IPS-NIHi7 (cell line): ENCODE measurements around the gene CNTNAP2.
A peak's percentile ranks its signal among the peaks of the same experiment; 100 is the strongest.

Source experiments
- DNase-seq: peaks from one replicate; pipeline ENCODE4 v3.0.0; 2012; ENCODE audit warnings: mixed read lengths; ENCODE audit errors: extremely low spot score

Gene CNTNAP2

DNA sequence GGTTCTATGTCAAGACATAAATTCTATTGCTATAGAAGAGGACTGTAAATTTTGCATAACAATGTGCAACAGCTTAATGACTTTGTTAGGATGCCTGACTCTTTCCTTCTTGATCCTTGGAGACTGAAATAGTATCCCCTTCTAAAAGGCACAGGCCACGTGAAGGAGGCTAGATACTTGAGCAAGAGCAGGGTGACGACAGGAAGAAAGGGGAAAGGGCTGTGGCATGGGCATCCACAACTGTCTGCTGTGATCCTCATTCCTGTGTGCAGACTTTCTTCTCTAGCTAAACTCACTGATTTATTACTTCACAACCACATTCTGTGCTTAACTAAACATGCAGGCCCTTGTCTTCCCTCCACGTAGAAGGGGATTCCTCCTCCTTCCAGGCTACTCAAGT, 1362.2 kb downstream of the CNTNAP2 start:
- no peak for DNase-seq

DNA sequence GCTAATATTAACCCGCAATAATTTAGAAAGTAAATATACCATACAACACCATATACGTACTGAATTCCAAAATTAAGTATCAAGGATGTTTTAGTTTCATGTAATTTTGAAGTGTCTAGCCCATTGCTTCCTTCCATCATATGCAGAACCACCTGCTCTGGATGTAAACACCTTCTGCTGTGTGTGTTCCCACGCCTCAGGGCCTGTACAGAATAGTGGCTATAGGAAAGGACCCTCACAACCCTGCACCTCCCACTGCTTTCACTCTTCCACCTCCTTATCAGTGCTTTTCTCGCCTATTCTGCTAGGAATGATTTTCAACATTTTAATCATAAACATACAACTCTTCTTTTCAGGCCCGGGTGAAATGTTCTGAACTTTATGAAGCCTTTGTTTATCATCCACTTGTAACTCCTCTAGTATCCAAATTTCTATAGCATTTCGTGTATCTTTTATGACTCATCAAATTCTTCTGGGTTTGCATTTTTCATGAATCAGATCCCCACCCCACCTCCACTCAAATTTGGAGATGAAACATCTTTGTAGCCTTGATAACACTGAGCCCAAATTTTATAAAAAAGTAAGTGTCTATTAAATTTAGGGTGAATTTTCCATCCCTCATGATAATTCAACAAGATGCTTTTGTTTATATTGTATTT, 1367.2 kb downstream of the CNTNAP2 start:
- DNase-seq, result no peak

DNA sequence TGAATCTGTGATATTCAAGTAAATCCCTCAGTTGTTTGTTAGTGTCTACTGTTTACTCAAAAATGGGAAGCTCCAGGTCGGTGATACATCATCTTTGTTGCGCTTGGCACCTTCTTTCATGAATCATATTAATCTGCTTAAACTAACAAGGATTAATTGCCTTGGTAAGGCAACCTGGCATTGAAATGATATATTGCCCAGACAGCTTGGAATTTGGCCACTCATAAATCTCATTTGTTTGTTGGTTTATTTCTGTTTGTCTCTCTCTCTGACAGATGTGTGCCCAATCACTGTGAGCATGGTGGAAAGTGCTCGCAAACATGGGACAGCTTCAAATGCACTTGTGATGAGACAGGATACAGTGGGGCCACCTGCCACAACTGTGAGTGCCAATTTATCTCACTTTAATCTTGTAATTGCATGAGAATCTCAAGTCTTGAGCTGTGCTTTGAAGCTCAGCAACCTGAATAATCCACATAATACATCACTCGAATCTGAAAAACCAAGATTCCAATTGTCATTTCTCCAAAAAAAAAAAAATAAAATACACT, 1369.1 kb downstream of the CNTNAP2 start:
- no peak for DNase-seq

- DNase-seq, result no peak
These were observed 1376.0 kb downstream of the CNTNAP2 start for GRCh38 chr7:147492606-147493005.

DNA sequence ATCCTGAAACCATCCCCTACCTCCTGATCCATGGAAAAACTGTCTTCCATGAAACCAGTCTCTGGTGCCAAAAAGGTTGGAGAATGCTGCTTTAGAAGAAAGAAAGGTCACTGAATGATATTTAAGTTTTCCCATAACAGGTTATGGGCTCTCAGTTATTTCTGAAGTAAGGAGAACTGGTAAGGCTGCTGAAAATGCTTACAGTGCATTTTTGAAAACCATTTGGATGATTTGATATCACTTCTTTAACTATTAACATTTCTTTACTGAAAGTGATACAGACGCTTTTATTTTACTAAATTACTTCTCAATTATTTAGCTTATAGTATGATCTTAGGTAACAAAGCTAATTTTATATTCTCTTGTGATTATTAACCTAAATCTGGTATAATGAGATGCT, 1379.6 kb downstream of the CNTNAP2 start:
- DNase-seq, result no peak

GRCh38 chr7:147497246-147497645, 1380.6 kb downstream of the CNTNAP2 start:
- no peak for DNase-seq

GRCh38 chr7:147498081-147498480, 1381.5 kb downstream of the CNTNAP2 start:
- DNase-seq, result no peak

DNA sequence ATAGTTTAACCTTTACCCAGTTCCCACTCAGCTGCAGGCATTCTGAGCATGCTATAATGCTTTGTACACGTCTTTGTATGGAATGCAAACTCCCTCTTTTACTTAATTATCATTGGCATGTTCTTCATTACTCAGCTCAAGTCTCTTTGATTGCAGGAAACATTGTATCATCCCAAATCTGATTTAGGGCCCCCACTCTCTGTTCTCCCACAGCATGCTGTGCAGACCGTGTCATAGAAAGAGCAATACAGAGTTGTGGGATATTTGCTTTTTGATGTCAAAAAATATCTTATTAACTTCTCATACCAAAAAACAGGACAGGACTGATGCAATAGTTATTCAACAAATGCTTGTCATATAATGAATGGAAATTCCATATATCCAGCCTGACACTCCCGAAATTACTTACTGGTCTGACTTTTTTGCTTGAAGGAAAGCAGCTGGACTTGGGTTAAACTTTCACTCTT, 1392.5 kb downstream of the CNTNAP2 start:
- no peak for DNase-seq

- no peak for DNase-seq
These were observed 1393.1 kb downstream of the CNTNAP2 start for GRCh38 chr7:147509541-147510200.

GRCh38 chr7:147510201-147510542, 1393.6 kb downstream of the CNTNAP2 start:
- no peak for DNase-seq

GRCh38 chr7:147510923-147511322, 1394.3 kb downstream of the CNTNAP2 start:
- no peak for DNase-seq

- DNase-seq, result no peak
These were observed 1396.8 kb downstream of the CNTNAP2 start for GRCh38 chr7:147513451-147513850.

DNA sequence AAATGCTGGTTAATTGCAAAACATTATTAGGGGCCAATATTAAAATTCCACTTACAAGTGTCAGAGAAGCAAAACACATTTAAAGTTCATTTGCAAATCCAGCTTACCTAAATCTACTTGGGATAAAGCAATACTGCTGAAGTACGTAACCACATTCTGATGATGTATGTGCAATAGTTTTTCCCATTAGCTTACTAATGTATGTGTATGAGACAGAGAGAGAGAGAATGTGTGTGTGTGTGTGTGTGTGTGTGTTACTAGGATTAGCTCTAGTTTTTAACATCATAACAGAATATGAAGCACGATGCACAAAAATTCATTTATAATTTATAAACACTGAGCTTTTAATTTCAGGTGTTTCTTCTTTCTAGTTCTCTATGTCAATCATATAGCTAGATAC, 1399.8 kb downstream of the CNTNAP2 start:
- no peak for DNase-seq

DNA sequence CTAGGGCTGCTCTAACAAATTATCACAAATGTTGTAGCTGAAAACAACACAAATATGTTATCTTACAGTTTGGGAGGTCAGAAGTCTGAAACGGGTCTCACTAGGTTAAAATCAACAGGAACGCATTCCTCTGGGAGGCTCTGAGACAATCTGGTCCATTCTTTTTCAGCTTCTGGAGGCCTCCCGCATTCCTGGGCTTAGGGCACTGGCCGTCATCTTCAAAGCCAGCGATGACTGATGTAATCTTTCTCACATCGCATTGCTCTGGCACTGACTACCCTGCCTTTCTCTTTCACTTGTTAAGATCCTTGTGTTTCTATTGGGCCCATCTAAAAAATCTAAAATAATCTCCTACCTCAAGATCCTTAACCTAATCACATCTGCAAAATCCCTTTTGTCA, 1402.5 kb downstream of the CNTNAP2 start:
- peak; percentile 33 for DNase-seq

DNA sequence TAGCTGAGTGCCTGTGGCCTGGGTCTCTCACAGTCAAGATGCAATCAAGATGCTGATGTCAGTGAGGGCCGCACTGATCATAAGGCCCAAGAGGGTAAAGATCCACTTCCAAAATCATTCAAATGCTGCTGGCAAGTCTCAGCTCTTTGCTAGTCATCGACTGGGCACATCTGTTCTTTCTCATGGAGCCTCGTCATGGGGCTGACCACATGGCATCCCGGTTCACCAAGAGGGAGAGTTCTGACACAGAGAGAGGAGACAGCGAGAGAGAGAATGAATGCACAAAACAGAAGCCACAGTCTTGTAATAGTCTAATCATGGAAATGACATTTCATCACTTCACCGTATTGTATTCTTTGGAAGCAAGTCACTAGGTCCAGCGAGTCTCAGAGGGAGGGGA, 1406.5 kb downstream of the CNTNAP2 start:
- DNase-seq, result no peak

DNA sequence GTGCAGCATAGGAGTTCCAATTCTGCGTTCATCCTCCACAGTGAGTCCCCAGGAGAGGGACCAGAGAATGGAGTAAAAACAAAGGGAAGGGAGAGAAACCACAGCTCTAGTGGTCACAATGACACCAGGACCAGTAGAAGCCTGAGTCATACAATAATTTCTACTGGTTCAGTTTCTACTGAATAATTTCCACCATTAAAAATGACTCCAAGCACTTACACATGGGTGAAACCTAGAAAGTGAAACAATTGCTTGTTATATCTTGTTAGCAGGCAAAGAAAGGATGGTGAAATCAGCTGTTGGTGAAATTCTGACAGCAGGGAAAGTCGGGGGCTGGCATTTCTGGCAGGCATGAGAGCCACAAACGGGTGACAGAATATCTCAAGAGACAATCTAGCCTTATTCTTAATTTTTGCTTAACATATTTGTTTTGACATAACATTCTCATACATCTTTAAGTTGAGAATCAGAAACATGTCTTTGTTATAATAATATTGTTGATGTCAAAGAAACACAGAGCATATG, 1408.2 kb downstream of the CNTNAP2 start:
- no peak for DNase-seq

- DNase-seq, result no peak
These were observed 1408.7 kb downstream of the CNTNAP2 start for GRCh38 chr7:147525325-147525724.

GRCh38 chr7:147535701-147536111, 1419.1 kb downstream of the CNTNAP2 start:
- DNase-seq, result no peak

DNA sequence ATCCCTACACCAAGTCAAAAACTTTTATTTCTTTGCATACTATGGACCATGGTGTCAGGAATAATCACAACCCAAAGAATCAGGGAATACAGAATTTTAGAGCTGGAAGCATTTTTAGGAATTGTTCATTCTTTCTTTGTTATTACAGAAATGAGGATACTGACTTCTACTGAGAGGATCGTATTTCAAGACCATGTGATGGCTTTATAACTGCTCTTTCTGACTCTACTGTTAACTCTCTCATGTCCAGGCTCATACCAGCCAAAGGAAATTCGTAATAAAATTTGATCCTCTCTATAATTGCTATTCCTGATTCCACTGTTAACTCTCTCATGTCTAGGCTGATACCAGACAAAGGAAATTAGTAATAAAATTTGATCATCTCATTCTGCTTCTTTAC, 1423.1 kb downstream of the CNTNAP2 start:
- DNase-seq, result no peak

- no peak for DNase-seq
These were observed 1424.1 kb downstream of the CNTNAP2 start for GRCh38 chr7:147540743-147541142.

DNA sequence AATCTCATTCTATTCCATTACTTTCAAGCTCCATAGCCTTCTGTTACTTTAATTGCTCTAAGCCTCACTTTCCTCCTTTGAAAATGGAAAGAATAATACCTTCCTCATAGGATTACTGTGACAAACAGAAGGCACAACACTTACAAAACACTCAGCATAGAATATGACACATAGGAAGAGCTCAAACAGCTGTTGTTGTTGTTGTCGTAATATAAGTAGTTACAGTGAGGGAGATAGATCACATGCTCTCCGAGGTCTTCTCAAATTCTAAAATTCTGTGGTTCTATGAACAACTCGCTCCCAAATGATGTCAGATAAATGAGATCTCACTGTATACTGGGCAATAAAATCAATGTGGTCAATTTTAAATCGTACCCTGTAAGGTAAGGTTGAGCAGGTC, 1424.7 kb downstream of the CNTNAP2 start:
- no peak for DNase-seq

DNA sequence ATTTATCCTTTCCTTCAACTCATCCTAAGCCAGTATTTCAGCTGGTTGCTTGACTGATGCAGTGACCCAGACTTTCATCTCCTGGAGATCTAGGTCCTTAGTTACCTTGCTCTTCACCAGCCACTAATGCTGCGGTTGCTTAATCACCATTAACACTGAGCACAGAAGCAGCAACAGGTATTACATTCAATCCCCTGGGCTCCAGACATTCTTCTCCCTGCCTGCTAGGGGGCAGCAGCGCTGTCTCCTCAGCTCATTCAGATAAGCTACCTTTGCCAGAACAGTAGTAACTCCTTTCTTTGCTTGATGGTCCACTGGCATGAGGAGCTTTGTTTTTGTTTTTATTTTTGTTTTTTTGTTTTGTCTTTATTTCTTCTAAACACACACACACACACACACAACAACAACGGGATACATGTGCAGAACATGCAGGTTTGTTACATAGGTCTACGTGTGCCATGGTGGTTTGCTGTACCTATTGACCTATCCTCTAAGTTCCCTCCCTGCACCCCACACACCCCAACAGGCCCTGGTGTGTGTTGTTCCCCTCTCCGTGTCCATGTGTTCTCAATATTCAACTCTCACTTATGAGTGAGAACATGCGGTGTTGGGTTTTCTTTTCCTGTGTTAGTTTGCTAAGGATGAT, 1430.8 kb downstream of the CNTNAP2 start:
- peak; percentile 69 for DNase-seq

DNA sequence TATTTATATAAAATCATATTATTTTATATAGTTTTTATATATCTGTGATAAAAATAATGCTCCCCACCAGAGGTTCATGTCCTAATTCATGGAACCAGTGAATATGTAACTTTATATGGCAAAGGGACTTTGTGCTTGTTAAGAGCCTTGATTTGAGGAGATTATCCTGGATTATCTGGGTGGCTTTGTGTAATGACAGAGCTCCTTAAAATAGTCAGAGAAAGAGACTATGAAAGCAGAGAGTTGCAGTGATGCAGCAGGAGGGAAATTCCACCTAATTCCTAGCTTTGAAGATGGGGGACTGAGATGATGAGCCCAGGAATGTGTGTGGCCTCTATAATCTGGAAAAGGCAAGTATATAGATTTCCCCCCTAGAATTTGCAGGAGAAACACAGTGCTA, 1439.7 kb downstream of the CNTNAP2 start:
- DNase-seq, result no peak
